Fibroblast of lung (primary cell): ENCODE measurements around the gene MGAT4C.

Source experiments
- CTCF ChIP-seq, 2 donors: IDR thresholded peaks in 1 of 2; conservative IDR thresholded peaks in 1 of 2; 1 replicate in 1 of 2; 2 replicates in 1 of 2; pipeline ENCODE4 v1.5.1; 2011 to 2012; ENCODE audit warnings: low read length in 2 of 2, control low read depth in 1 of 2, inconsistent platforms in 1 of 2, low read depth in 1 of 2, mild to moderate bottlenecking in 1 of 2
- EZH2 ChIP-seq: IDR thresholded peaks from 2 replicates; pipeline ENCODE4 v1.5.1; 2012; ENCODE audit warnings: low read length, control low read depth, mild to moderate bottlenecking; ENCODE audit errors: missing control alignments

DNA sequence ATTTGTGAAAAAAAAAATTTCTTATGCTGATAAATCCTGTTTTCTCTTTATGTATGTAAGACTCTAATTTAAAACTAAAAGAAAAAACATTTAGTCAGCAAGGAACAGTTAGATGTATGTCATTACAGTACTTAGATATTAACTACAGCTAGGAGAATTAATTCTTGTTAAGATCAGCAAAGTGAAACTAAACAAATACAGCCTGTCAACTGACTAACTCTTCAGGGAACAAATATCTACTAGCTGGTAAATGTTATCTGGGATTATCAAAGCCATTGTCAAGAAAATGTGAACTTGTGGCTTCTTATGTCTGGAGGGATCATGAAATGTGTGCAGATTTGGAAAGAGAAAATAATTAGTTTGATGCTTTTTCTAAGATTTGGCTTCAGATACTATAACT lies 27.5 kb downstream of the MGAT4C start:
- TF ChIP-seq CTCF (conservative IDR thresholded peaks at IDR 0.05 in 1 of 2, IDR thresholded peaks at IDR 0.05 in 1 of 2; ENCODE audit: low read depth in 1 of 2, low read length in 2 of 2) = no peak
- TF ChIP-seq EZH2 = no peak
